T-helper 2 cell treated with Interferon-gamma antibody and Interleukin-4, amounts not matched to agents 5 μg/mL and 100 μg/mL, for 36 hours (primary cell): Measurements from ENCODE around the gene NHSL1.

ENCODE experiments used
- DNase-seq: peaks from one replicate; pipeline ENCODE4 v3.0.0; 2021; ENCODE audit warnings: low spot score
- H3K27ac Mint-ChIP-seq: one replicate; pipeline ENCODE4 v1.8.0; 2021; ENCODE audit warnings: mild to moderate bottlenecking, mixed read lengths
- H3K27me3 Mint-ChIP-seq: one replicate; pipeline ENCODE4 v1.8.0; 2021; ENCODE audit warnings: low read depth, mixed read lengths
- H3K36me3 Mint-ChIP-seq: one replicate; pipeline ENCODE4 v1.8.0; 2021; ENCODE audit warnings: low read depth, mixed read lengths
- H3K4me1 Mint-ChIP-seq: one replicate; pipeline ENCODE4 v1.8.0; 2021; ENCODE audit warnings: low read depth, mixed read lengths
- H3K4me3 Mint-ChIP-seq: one replicate; pipeline ENCODE4 v1.8.0; 2022; ENCODE audit warnings: mild to moderate bottlenecking, moderate library complexity, mixed read lengths
- H3K9me3 Mint-ChIP-seq: one replicate; pipeline ENCODE4 v1.8.0; 2021; ENCODE audit warnings: mixed read lengths

NHSL1 gene

DNA sequence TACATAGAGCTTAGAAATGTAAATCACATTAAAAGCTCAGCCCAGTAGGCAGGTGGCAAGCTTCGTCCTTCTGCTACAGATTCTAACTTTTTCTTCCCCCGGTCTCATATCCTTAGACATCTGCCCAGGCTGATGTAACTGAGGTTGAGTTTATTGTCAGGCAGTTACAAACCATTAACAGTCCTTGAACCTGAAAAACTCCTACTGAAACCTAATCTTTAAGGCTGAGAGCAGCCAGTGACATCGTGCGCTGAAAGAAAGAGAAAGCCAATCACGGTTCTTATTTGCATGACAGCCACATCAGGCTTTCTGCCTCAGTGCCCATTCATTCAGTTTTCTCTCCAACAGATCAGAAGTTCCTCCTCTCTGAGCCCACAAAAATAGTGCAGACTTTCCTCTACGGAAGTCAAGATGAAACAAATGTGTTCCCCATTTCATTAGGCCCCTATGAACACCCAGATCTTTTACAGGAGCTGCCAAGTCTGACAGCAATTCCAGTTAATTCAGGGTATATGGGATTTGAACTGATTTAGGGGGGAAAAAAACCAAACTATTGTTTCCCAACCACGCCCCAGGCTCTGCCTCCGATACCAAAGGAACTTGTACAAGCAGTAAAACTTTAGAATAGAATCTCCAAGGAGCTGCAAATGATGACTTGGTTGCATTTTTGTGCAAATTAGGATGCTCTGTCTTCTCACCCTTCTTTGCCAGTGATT lies at the start of gene NHSL1:
TSS of gene NHSL1 (minus strand) at position 192 of the 716 bp plus-strand sequence. CDS start 204 bp downstream, outside the sequence.
- peaks cover 4% of the 10 kb centered on the region for H3K4me1 Mint-ChIP-seq
- H3K36me3 Mint-ChIP-seq, result no peaks in the 10 kb centered on the region
- H3K4me3 Mint-ChIP-seq, result no peak within 1 kb of the TSS
- no peak within 1 kb of the TSS for H3K27ac Mint-ChIP-seq
- DNase-seq, result no peak
- no peaks in the 10 kb centered on the region for H3K9me3 Mint-ChIP-seq
- peaks cover 54% of the 10 kb centered on the region for H3K27me3 Mint-ChIP-seq

GRCh38 chr6:138546733-138547185 lies 47.5 kb upstream of the NHSL1 start:
- Mint-ChIP-seq H3K27ac (no peak overlapping the region), H3K9me3 (no peaks in the 10 kb centered on the region), H3K4me1 (peaks cover 10% of the 10 kb centered on the region), H3K4me3 (no peak overlapping the region), H3K36me3 (no peaks in the 10 kb centered on the region), H3K27me3 (peaks cover 8% of the 10 kb centered on the region)
- peak; percentile 29 for DNase-seq

GRCh38 chr6:138545621-138545980 lies 46.3 kb upstream of the NHSL1 start:
- H3K27me3 Mint-ChIP-seq, result peaks cover 11% of the 10 kb centered on the region
- no peak overlapping the region for H3K4me3 Mint-ChIP-seq
- no peaks in the 10 kb centered on the region for H3K9me3 Mint-ChIP-seq
- no peak for DNase-seq
- no peak overlapping the region for H3K27ac Mint-ChIP-seq
- H3K4me1 Mint-ChIP-seq, result peaks cover 10% of the 10 kb centered on the region
- no peaks in the 10 kb centered on the region for H3K36me3 Mint-ChIP-seq

GRCh38 chr6:138544501-138544900 lies 45.2 kb upstream of the NHSL1 start:
- H3K36me3 Mint-ChIP-seq, result no peaks in the 10 kb centered on the region
- no peak for DNase-seq
- H3K27me3 Mint-ChIP-seq, result peaks cover 12% of the 10 kb centered on the region
- H3K9me3 Mint-ChIP-seq, result no peaks in the 10 kb centered on the region
- no peak overlapping the region for H3K27ac Mint-ChIP-seq
- H3K4me3 Mint-ChIP-seq, result no peak overlapping the region
- peaks cover 10% of the 10 kb centered on the region for H3K4me1 Mint-ChIP-seq

GRCh38 chr6:138543657-138544056 lies 44.4 kb upstream of the NHSL1 start:
- no peaks in the 10 kb centered on the region for H3K9me3 Mint-ChIP-seq
- no peak overlapping the region for H3K4me3 Mint-ChIP-seq
- no peak for DNase-seq
- no peak overlapping the region for H3K27ac Mint-ChIP-seq
- H3K36me3 Mint-ChIP-seq, result no peaks in the 10 kb centered on the region
- H3K4me1 Mint-ChIP-seq, result peaks cover 10% of the 10 kb centered on the region
- H3K27me3 Mint-ChIP-seq, result peaks cover 18% of the 10 kb centered on the region

DNA sequence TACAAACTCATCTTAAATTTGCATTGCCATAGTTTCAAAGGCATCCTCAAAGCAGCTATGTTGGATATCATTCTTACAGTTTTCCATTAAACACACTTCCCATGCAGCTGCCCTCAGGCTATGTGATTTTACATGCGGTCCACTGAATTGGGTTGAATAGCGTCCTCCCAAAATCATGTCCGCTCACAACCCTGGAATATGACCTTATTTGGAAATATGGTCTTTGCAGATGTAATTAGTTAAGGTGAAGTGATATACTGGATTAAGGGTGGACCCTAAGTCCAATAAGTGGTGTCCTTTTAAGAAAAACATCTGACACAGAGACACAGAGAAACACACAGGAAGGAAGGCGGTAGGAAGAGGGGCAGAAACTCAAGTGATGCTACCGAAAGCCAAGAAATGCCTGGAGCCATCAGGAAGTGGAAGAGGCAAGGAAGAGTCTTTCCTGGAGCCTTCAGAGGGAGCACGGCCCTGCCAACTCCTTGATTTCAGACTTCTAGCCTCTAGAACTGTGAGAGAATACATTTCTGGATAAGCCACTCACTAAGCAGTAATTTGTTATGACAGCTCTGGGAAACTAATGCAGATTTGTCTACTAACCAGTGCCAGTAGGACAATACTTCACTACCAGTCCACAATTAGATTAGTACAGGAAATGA lies 42.7 kb upstream of the NHSL1 start:
- Mint-ChIP-seq H3K27ac (no peak overlapping the region), H3K36me3 (no peaks in the 10 kb centered on the region), H3K4me3 (no peak overlapping the region), H3K9me3 (no peaks in the 10 kb centered on the region), H3K27me3 (peaks cover 23% of the 10 kb centered on the region), H3K4me1 (peaks cover 4% of the 10 kb centered on the region)
- DNase-seq, result no peak

DNA sequence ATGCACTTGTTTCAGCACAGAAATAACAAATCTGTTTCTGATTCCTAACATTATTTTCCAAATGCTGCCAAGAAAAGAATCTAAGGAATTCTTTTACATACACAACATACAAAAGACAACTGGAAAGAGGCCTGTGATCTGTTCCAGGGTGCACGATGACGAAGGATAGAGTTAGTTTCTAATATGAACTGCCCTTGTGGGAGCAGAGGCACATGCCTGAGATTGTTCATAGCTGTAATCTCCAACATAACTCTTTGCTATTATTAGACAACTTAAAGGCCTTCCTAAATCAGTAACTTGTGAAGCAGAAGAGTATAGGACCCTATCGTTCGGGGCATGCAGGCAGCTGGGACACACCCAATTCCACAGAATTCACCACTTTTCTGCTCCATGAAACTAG lies 41.2 kb upstream of the NHSL1 start:
- no peaks in the 10 kb centered on the region for H3K36me3 Mint-ChIP-seq
- no peak for DNase-seq
- H3K9me3 Mint-ChIP-seq, result no peaks in the 10 kb centered on the region
- H3K27me3 Mint-ChIP-seq, result peaks cover 29% of the 10 kb centered on the region
- H3K4me3 Mint-ChIP-seq, result no peak overlapping the region
- H3K4me1 Mint-ChIP-seq, result no peaks in the 10 kb centered on the region
- no peak overlapping the region for H3K27ac Mint-ChIP-seq

- Mint-ChIP-seq H3K27ac (no peak overlapping the region), H3K9me3 (no peaks in the 10 kb centered on the region), H3K4me1 (no peaks in the 10 kb centered on the region), H3K36me3 (no peaks in the 10 kb centered on the region), H3K4me3 (no peak overlapping the region), H3K27me3 (peaks cover 28% of the 10 kb centered on the region)
- no peak for DNase-seq
These were observed 40.6 kb upstream of the NHSL1 start for GRCh38 chr6:138539876-138540275.

GRCh38 chr6:138538390-138539031 lies 39.2 kb upstream of the NHSL1 start:
- Mint-ChIP-seq H3K9me3 (no peaks in the 10 kb centered on the region), H3K36me3 (no peaks in the 10 kb centered on the region), H3K4me3 (no peak overlapping the region), H3K27ac (no peak overlapping the region), H3K27me3 (peaks cover 24% of the 10 kb centered on the region), H3K4me1 (no peaks in the 10 kb centered on the region)
- DNase-seq, result no peak

GRCh38 chr6:138537106-138537505 lies 37.8 kb upstream of the NHSL1 start:
- no peaks in the 10 kb centered on the region for H3K4me1 Mint-ChIP-seq
- no peaks in the 10 kb centered on the region for H3K9me3 Mint-ChIP-seq
- no peak overlapping the region for H3K27ac Mint-ChIP-seq
- H3K4me3 Mint-ChIP-seq, result no peak overlapping the region
- no peak for DNase-seq
- H3K27me3 Mint-ChIP-seq, result peaks cover 33% of the 10 kb centered on the region
- no peaks in the 10 kb centered on the region for H3K36me3 Mint-ChIP-seq

GRCh38 chr6:138535728-138536455 lies 36.6 kb upstream of the NHSL1 start:
- H3K27ac Mint-ChIP-seq, result no peak overlapping the region
- peaks cover 41% of the 10 kb centered on the region for H3K27me3 Mint-ChIP-seq
- no peaks in the 10 kb centered on the region for H3K9me3 Mint-ChIP-seq
- no peaks in the 10 kb centered on the region for H3K36me3 Mint-ChIP-seq
- H3K4me1 Mint-ChIP-seq, result no peaks in the 10 kb centered on the region
- no peak for DNase-seq
- no peak overlapping the region for H3K4me3 Mint-ChIP-seq

- no peaks in the 10 kb centered on the region for H3K36me3 Mint-ChIP-seq
- H3K4me1 Mint-ChIP-seq, result no peaks in the 10 kb centered on the region
- H3K4me3 Mint-ChIP-seq, result no peak overlapping the region
- peaks cover 40% of the 10 kb centered on the region for H3K27me3 Mint-ChIP-seq
- H3K27ac Mint-ChIP-seq, result no peak overlapping the region
- DNase-seq, result no peak
- no peaks in the 10 kb centered on the region for H3K9me3 Mint-ChIP-seq
These were observed 34.4 kb upstream of the NHSL1 start for GRCh38 chr6:138533667-138534066.

DNA sequence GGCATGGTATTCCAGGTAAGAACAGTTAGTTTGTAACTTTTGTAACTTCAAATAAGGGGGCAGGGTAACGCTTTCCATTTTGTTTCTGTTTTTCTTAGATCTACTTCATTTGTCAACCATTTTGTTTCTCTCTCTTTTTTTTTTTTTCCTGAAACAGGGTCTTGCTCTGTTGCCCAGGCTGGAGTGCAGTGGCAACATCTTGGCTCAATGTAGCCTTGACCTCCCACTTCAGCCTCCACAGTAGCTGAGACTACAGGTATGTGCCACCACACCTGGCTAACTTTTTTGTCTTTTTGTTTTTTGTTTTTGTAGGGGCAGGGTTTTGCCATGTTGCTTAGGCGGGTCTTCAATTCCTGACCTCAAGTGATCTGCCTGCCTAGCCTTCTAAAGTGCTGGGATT lies 32.1 kb upstream of the NHSL1 start:
- H3K36me3 Mint-ChIP-seq, result no peaks in the 10 kb centered on the region
- DNase-seq, result no peak
- peaks cover 39% of the 10 kb centered on the region for H3K27me3 Mint-ChIP-seq
- no peaks in the 10 kb centered on the region for H3K9me3 Mint-ChIP-seq
- no peak overlapping the region for H3K27ac Mint-ChIP-seq
- no peak overlapping the region for H3K4me3 Mint-ChIP-seq
- no peaks in the 10 kb centered on the region for H3K4me1 Mint-ChIP-seq

- Mint-ChIP-seq H3K27me3 (peaks cover 31% of the 10 kb centered on the region), H3K4me3 (no peak overlapping the region), H3K36me3 (no peaks in the 10 kb centered on the region), H3K27ac (no peak overlapping the region), H3K4me1 (no peaks in the 10 kb centered on the region), H3K9me3 (no peaks in the 10 kb centered on the region)
- DNase-seq, result no peak
These were observed 30.2 kb upstream of the NHSL1 start for GRCh38 chr6:138529478-138529877.
